HL-60 (cell line): ENCODE data around the gene MMAB.

Source experiments
- DNase-seq, 2 experiments: peaks; one replicate each; pipeline ENCODE4 v3.0.0-alpha.2; 2010 to 2020; ENCODE audit warnings: low read depth in 1 of 2, low spot score in 1 of 2
- H3K27ac ChIP-seq: fragments of 250-450 bp; sonication (Bioruptor Pico); replicated peaks from 2 replicates; pipeline ENCODE4 v1.5.1; 2020; ENCODE audit warnings: mild to moderate bottlenecking, moderate library complexity
- H3K27me3 ChIP-seq: fragments of 250-450 bp; sonication (Bioruptor Pico); 2 replicates; pipeline ENCODE4 v1.5.1; 2021; ENCODE audit warnings: mild to moderate bottlenecking, moderate library complexity; ENCODE audit not compliant: insufficient read depth, poor library complexity, severe bottlenecking
- H3K4me3 ChIP-seq: replicated peaks from 2 replicates; pipeline ENCODE4 v1.5.1; 2011; ENCODE audit warnings: mild to moderate bottlenecking, control low read depth, low read length; ENCODE audit not compliant: insufficient read depth
- CTCF ChIP-seq: IDR thresholded peaks from one replicate; pipeline ENCODE4 v1.5.1; 2011; ENCODE audit warnings: low read length, control low read depth, inconsistent platforms; ENCODE audit not compliant: insufficient read depth
- GABPA ChIP-seq: IDR thresholded peaks from 2 replicates; pipeline ENCODE4 v1.6.1; 2012; ENCODE audit warnings: low read depth
- POLR2AphosphoS5 ChIP-seq: IDR thresholded peaks from 2 replicates; pipeline ENCODE4 v1.6.1; 2012; ENCODE audit warnings: low read depth
- REST ChIP-seq: IDR thresholded peaks from 2 replicates; pipeline ENCODE4 v1.6.1; 2012; ENCODE audit warnings: low read depth; ENCODE audit not compliant: insufficient replicate concordance
- SPI1 ChIP-seq: IDR thresholded peaks from 2 replicates; pipeline ENCODE4 v1.6.1; 2012; ENCODE audit warnings: low read depth, mild to moderate bottlenecking, borderline replicate concordance

Gene MMAB

GRCh38 chr12:109523071-109523470, 50.2 kb downstream of the MMAB start:
- Histone ChIP-seq H3K27me3 (no peaks in the 10 kb centered on the region), H3K4me3 (no peak overlapping the region), H3K27ac (no peak overlapping the region)
- no peak for DNase-seq
- TF ChIP-seq POLR2AphosphoS5: no peak
- no peak for TF ChIP-seq REST
- no peak for TF ChIP-seq GABPA
- no peak for TF ChIP-seq SPI1
- no peak for TF ChIP-seq CTCF

- no peak overlapping the region for H3K4me3 ChIP-seq
- no peaks in the 10 kb centered on the region for H3K27me3 ChIP-seq
- H3K27ac ChIP-seq: no peak overlapping the region
- TF ChIP-seq POLR2AphosphoS5: no peak
- TF ChIP-seq SPI1: no peak
- no peak for TF ChIP-seq REST
- no peak for TF ChIP-seq CTCF
- TF ChIP-seq GABPA: no peak
- no peak for DNase-seq
These were observed 51.5 kb downstream of the MMAB start for GRCh38 chr12:109521831-109522230.

GRCh38 chr12:109519787-109520186, 53.5 kb downstream of the MMAB start:
- TF ChIP-seq CTCF (no peak), POLR2AphosphoS5 (no peak), GABPA (no peak), SPI1 (no peak), REST (no peak)
- H3K27me3 ChIP-seq: no peaks in the 10 kb centered on the region
- H3K4me3 ChIP-seq: no peak overlapping the region
- DNase-seq: no peak
- no peak overlapping the region for H3K27ac ChIP-seq
